ENCODE data around the gene RPL13. TPM values are rescaled to one million over a fixed set of nuclear protein-coding genes. Genes with fewer than 3 reads are reported as not detected.
A peak's percentile ranks its signal among the peaks of the same experiment; 100 is the strongest.

The RPL13 gene
- total and polyA plus RNA-seq, 2 of the 13 experiments (the other 11 are each of a cell fraction or from before 2014, with no cell fraction given) = 2,988 to 4,411 TPM

- TF ChIP-seq ZNF773 (CRISPR knock-in tag; IDR thresholded peaks at IDR 0.05; ENCODE audit: borderline replicate concordance) = peak; percentile 43
- TF ChIP-seq ZNF547 (CRISPR knock-in tag; IDR thresholded peaks at IDR 0.05) = peak; percentile 82
- no peak for TF ChIP-seq SKIL (CRISPR knock-in tag; IDR thresholded peaks at IDR 0.05; ENCODE audit: borderline replicate concordance)
- 0 out of 2 replicates have a peak, but pooled peaks have one; percentile 63 for TF ChIP-seq MTA3 (CRISPR knock-in tag; IDR thresholded peaks at IDR 0.05)
- peak; percentile 78; the same call in 1 of the 2 replicates for TF ChIP-seq ZNF30 (CRISPR knock-in tag; IDR thresholded peaks at IDR 0.05)
- TF ChIP-seq KLF16 (CRISPR knock-in tag; IDR thresholded peaks at IDR 0.05) = peak; percentile 60 to 98; a peak in 3 of 4 replicates
- TF ChIP-seq SRF (IDR thresholded peaks at IDR 0.05; ENCODE audit: low read depth, low read length) = peak; percentile 35; the same call in 1 of the 2 replicates
- peak; percentile 90 for TF ChIP-seq ZNF83 (CRISPR knock-in tag; IDR thresholded peaks at IDR 0.05; ENCODE audit: borderline replicate concordance)
- 0 out of 2 replicates have a peak, but pooled peaks have one; percentile 18 for TF ChIP-seq LRRFIP1 (CRISPR knock-in tag; conservative IDR thresholded peaks at IDR 0.05)
- TF ChIP-seq TAF1 (CRISPR knock-in tag; IDR thresholded peaks at IDR 0.05) = peak; percentile 100
- TF ChIP-seq TBL1XR1 (IDR thresholded peaks at IDR 0.05; ENCODE audit: borderline replicate concordance, low read length, partially characterized antibody) = peak; percentile 34
- TF ChIP-seq POGZ (CRISPR knock-in tag; IDR thresholded peaks at IDR 0.05) = peak; percentile 62
- no peak for TF ChIP-seq ONECUT2 (CRISPR knock-in tag; IDR thresholded peaks at IDR 0.05)
- TF ChIP-seq ZHX2 (IDR thresholded peaks at IDR 0.05; ENCODE audit: low read depth) = no peak; the same call in 1 of the 2 replicates
- TF ChIP-seq ZHX2 (CRISPR knock-in tag; IDR thresholded peaks at IDR 0.05; ENCODE audit: borderline replicate concordance) = 0 out of 2 replicates have a peak, but pooled peaks have one; percentile 96
- no peak for TF ChIP-seq FOXA1 (IDR thresholded peaks at IDR 0.05)
- peak; percentile 9; the same call in 1 of the 2 replicates for TF ChIP-seq FOXA1 (CRISPR knock-in tag; IDR thresholded peaks at IDR 0.05)
- peak; percentile 94 for TF ChIP-seq ZNF34 (CRISPR knock-in tag; IDR thresholded peaks at IDR 0.05; ENCODE audit: borderline replicate concordance)
These were observed at the start of gene RPL13 (continued) for GRCh38 chr16:89560378-89561141.
